GM11168 (cell line): ENCODE measurements around the gene ARAP1.

ENCODE experiments used
- in situ Hi-C: fragments of 300-500 bp; cut with MboI; formaldehyde crosslinking; loops from one replicate; pipeline ENCODE4 v1.12.0; 2022; ENCODE audit warnings: low sequenced_read_pairs; ENCODE audit not compliant: unreplicated experiment

Gene ARAP1

DNA sequence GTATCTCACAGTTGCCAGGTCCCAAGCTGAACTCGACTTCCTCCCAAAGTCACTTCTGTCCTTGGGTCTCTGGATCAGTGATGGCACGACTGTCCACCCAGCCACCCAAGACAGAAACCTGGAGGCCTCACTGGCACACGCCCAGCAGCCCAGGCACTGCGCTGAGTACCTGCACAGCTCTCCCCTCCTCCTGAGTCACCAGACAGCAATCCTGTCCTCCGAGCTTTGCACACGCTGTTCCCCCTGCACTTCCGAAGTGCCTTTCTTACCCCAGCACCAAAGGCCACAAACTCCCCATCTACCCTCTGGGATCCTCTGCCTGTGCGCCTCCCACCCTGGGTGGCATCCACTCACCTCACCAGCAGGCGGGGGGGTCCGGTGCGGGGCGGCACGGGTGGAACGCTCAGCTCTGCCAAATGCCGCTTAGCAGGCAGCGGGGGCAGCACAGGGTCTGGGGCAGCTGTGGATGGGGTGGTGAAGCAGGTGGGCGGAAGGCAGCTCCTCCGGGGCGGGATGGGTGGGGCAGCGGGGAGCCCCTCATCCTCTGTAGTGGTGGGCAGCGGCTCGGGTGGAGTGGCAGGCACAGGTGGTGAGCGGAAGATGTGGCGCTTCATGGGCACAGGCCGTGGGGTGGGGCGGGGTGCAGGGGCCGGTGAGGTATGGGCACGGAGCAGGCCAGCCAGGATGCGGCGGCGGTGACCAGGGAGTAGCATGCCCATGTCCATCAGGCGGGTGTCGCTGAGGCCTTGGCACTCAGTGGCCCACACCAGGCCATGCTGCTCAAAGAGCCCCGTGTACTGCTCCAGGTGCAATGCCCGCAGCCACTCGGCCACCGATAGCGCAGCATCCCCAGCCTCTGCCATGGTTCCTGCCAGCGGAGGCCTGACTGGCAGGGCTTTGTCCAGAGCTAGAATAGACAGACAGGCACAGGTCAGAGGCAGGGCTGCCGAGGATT, 25.7 kb downstream of the ARAP1 start:
- in situ Hi-C loops: loop anchor here (5.0 kb wide), 1 partner anchor 71 kb away; no protein-coding TSS in a partner anchor

DNA sequence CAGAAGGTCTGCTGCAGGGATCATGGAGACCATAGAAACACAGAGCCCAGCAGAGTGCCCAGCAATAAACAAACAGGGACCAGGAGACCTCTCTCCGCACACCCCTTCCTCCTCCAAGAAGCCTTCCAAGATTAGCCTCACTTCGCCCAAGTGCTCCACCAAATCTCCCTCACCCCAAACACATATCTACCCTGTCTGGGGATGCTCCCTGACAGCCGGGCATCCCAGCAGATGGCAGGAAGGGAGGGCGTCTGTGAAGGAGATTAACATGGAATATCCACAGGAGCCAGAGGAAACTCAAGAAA, 26.5 kb downstream of the ARAP1 start:
- in situ Hi-C loops: loop anchor here (5.0 kb wide), 1 partner anchor 72 kb away; no protein-coding TSS in a partner anchor

GRCh38 chr11:72724851-72725723, 27.1 kb downstream of the ARAP1 start:
- in situ Hi-C loops: loop anchor here (5.0 kb wide), 1 partner anchor 72 kb away; no protein-coding TSS in a partner anchor

DNA sequence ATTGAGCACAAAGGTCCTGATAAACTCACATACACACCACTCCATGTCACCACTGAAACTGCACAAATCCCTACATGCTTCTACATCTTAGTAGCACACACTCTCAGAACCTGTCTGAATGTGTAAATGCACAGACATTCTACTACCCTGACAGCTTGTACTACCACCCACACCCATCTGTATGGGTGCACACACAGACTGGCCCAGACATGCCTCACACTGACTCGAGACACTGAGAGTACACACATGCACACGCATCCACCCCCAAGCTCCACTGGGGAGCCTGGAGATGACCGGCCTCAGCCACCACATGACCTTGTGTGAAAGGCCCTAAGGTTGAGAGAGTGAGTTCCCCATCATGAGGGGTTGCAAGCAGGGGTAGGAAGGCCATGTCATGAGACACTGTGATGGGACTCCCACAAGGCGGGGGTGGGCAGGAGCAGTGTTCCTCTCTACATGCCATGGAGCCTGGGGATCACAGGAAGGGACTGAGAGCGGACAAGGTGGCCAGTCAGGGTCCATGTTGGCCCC, 28.1 kb downstream of the ARAP1 start:
- in situ Hi-C loops: no loop called here

GRCh38 chr11:72723508-72723907, 28.7 kb downstream of the ARAP1 start:
- in situ Hi-C loops: no loop called here

DNA sequence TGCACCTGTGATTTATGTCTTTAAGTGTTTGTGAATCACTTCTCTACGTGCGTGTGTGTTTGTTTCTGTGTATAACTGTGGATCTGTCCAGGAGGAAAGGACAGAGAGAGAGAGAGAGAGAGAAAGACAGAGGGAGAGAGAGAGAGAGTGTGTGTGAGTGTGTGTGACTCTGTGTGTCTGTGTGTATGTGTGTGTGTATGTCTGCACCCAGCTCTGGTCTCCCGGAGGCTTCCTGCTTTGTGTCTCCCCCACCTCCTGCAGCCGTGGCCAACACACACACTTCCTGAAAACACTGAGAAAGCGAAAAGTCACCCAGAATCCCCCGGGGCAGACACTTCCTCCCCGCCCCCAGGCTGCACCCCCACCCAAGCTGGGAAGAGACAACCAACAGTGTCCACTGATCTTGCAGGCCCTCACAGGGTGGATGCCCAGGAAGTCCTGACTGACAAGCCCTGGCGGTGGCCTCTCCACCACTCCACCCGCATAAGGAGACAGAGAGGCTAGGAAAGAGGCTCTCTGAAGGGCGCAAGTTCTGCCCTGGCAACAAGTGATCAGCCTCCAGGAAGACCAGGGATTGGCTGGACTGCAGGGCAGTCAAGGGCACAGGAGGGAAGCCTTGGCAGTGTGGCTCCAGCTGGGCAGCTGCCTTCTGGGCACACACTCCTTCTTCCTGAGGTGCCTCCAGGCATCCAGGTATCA, 30.0 kb downstream of the ARAP1 start:
- in situ Hi-C loops: no loop called here

- in situ Hi-C loops: no loop called here
These were observed 30.5 kb downstream of the ARAP1 start for GRCh38 chr11:72721689-72722049.

DNA sequence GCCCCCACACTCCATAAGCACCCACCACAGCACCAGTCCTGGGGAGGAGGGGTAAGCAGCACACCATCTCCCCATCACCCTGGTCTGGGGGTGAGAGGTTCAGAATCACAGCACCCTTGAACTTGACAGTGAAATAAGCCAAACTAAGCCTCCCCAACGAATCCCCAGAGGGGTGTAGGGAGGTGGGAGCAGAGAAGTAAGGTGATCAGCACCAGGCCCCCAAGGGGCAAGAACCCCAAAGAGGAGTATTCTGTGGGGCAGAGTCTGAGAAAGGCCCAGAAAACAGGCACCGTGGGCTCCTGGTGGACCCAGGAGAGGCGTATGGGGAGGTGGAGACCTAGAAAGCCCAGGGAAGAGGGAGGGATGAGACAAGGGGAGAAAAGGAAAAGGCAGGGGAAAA, 30.9 kb downstream of the ARAP1 start:
- in situ Hi-C loops: no loop called here

GRCh38 chr11:72720784-72721183, 31.4 kb downstream of the ARAP1 start:
- in situ Hi-C loops: no loop called here

DNA sequence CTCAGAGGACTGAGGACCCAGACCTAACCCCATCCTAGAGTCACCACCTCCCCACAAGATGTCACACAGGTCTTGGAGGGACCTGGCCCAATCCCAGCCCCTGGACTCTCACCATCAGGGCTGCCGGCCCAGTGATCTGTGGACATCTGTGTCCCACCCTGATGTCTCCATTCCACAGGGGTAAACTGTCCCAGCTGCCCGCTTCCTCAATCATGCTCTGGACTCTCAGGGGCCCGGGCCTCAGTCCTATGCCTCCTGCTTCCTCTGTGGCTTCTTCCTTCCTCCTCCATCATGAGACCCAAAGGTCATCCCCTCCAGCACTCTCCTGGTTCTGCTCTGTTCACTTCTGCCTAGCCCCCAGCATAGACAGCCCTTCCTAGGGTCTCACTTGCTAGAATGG, 32.2 kb downstream of the ARAP1 start:
- in situ Hi-C loops: no loop called here

- in situ Hi-C loops: no loop called here
These were observed 32.7 kb downstream of the ARAP1 start for GRCh38 chr11:72719551-72719950.

- in situ Hi-C loops: no loop called here
These were observed 33.1 kb downstream of the ARAP1 start for GRCh38 chr11:72719144-72719543.

DNA sequence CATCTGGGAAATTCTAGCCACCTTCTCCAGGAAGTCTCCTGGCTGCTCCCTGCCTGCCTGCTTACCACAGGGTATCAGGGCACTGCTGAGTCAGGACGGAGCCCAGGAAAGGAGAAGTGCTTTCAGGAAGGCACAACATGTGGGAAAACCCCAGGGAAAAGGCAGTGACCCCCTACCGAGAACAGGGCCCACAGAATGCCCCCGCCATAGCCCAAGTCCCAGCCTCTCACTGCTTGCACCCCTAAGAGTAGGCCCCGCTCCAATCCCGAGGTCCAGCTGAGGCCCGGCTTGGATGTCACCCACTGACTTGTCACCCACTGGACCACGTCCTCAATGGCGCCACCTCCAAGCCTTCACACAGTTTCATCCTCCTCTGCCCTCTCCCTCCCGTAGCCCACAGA, 34.1 kb downstream of the ARAP1 start:
- in situ Hi-C loops: no loop called here

- in situ Hi-C loops: no loop called here
These were observed 35.3 kb downstream of the ARAP1 start for GRCh38 chr11:72716788-72717435.

DNA sequence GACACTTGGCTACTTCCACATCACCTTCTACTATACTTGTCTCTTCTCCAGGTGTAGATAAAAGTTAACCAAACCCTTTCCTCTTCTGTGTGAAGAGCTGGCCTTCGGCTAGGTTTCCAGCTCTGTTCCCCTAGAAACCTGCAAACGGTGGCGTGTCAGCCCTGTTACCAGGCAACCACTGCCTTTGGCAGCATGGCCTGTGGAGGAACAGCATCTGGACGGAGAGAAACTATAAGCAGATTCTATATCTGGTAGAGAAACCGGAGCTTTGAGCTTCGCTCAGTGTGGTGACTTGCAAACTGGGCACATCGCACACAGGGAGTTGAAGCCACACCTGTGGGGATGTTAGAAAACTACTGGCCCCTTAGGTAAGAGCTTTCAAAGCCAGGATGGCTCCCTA, 35.9 kb downstream of the ARAP1 start:
- in situ Hi-C loops: no loop called here

- in situ Hi-C loops: no loop called here
These were observed 39.4 kb downstream of the ARAP1 start for GRCh38 chr11:72712841-72713240.

- in situ Hi-C loops: no loop called here
These were observed 39.9 kb downstream of the ARAP1 start for GRCh38 chr11:72712168-72712751.

DNA sequence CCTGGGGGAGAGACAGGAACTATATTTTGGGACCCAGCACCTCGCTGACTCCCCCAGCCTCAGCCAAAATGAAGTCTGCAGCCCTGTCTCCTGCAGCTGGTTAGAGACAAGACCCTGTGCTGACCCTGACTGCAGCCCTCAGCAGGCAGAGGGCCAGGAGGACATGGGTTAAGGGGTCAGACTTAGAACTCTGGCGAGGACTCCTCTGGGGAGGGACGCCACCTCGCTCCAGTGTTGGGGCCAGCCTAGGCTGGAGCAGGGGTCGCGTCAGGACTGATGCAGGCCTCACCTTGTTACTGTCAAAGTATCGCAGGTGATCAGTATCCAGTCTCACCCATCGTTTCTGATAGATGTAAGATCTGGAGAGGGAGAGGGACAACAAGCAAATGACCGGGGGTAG, 41.1 kb downstream of the ARAP1 start:
- in situ Hi-C loops: no loop called here

- in situ Hi-C loops: no loop called here
These were observed 41.9 kb downstream of the ARAP1 start for GRCh38 chr11:72710278-72710677.
